Amniotic epithelial cell (primary cell): ENCODE measurements around the gene MTTP.

Source experiments
- DNase-seq: peaks from one replicate; pipeline ENCODE4 v3.0.0-alpha.2; 2010; ENCODE audit warnings: low read depth

The MTTP gene

GRCh38 chr4:99670409-99671073 lies 95.9 kb downstream of the MTTP start:
- no peak for DNase-seq
